ENCODE data around the gene SLC5A10. TPM values are rescaled to one million over a fixed set of nuclear protein-coding genes. Genes with fewer than 3 reads are reported as not detected.

SLC5A10 gene
- total RNA-seq, 2 experiments from 2014 or later, result not detected

GRCh38 chr17:18928628-18929125 lies 23.3 kb upstream of the SLC5A10 start:
- peaks cover 14% of the 10 kb centered on the region for H3K4me1 Mint-ChIP-seq
- ChIA-PET CTCF (no interaction called here), POLR2A (no interaction called here)
- no peaks in the 10 kb centered on the region for H3K9me3 Mint-ChIP-seq
- no peak overlapping the region for H3K27ac Mint-ChIP-seq
- H3K27me3 Mint-ChIP-seq, result peaks cover 2% of the 10 kb centered on the region
- DNase-seq, result no peak
- H3K36me3 Mint-ChIP-seq (ENCODE audit: low read depth), result peaks cover 27% of the 10 kb centered on the region
- H3K4me3 Mint-ChIP-seq, result no peak overlapping the region

GRCh38 chr17:18932360-18933055 lies 19.5 kb upstream of the SLC5A10 start:
- Mint-ChIP-seq H3K36me3 (ENCODE audit: low read depth) (peaks cover 21% of the 10 kb centered on the region), H3K9me3 (no peaks in the 10 kb centered on the region), H3K27ac (no peak overlapping the region), H3K4me3 (no peak overlapping the region), H3K27me3 (peaks cover 11% of the 10 kb centered on the region), H3K4me1 (peaks cover 8% of the 10 kb centered on the region)
- no peak for DNase-seq
- ChIA-PET CTCF (interaction anchor here (1.3 kb wide), 1 partner anchor 29 kb away, joined by 7 read pairs; no protein-coding TSS in a partner anchor), POLR2A (interaction anchor here (0.8 to 0.9 kb wide), 2 partner anchors 24 kb away, joined by 3 read pairs; no protein-coding TSS in a partner anchor)

- no peak for DNase-seq
- ChIA-PET CTCF (interaction anchor here (0.7 to 1.3 kb wide), 2 partner anchors 28 to 307 kb away, joined by 3 to 7 read pairs; no protein-coding TSS in a partner anchor), POLR2A (interaction anchor here (0.9 kb wide), 1 partner anchor 23 kb away, joined by 3 read pairs; no protein-coding TSS in a partner anchor)
- Mint-ChIP-seq H3K4me1 (peaks cover 8% of the 10 kb centered on the region), H3K4me3 (no peak overlapping the region), H3K27me3 (peaks cover 11% of the 10 kb centered on the region), H3K9me3 (no peaks in the 10 kb centered on the region), H3K27ac (no peak overlapping the region), H3K36me3 (ENCODE audit: low read depth) (peaks cover 19% of the 10 kb centered on the region)
Measured at GRCh38 chr17:18933102-18934058, 18.6 kb upstream of the SLC5A10 start.

- peaks cover 27% of the 10 kb centered on the region for H3K27me3 Mint-ChIP-seq
- POLR2A ChIA-PET, result no interaction called here
- H3K4me3 Mint-ChIP-seq, result no peak overlapping the region
- no peak for DNase-seq
- H3K4me1 Mint-ChIP-seq, result no peaks in the 10 kb centered on the region
- no peak overlapping the region for H3K27ac Mint-ChIP-seq
- no peaks in the 10 kb centered on the region for H3K36me3 Mint-ChIP-seq (ENCODE audit: low read depth)
- H3K9me3 Mint-ChIP-seq, result no peaks in the 10 kb centered on the region
- CTCF ChIA-PET, result interaction anchor here (0.8 to 1.1 kb wide), 3 partner anchors 11 to 29 kb away, joined by 3 to 4 read pairs (median 3); no protein-coding TSS in a partner anchor
Measured at GRCh38 chr17:18937981-18938691, 13.8 kb upstream of the SLC5A10 start.

GRCh38 chr17:18938692-18939023 lies 13.3 kb upstream of the SLC5A10 start:
- Mint-ChIP-seq H3K36me3 (ENCODE audit: low read depth) (no peaks in the 10 kb centered on the region), H3K4me3 (no peak overlapping the region), H3K27me3 (peaks cover 25% of the 10 kb centered on the region), H3K27ac (no peak overlapping the region), H3K9me3 (no peaks in the 10 kb centered on the region), H3K4me1 (no peaks in the 10 kb centered on the region)
- ChIA-PET CTCF (interaction anchor here (0.8 to 1.1 kb wide), 3 partner anchors 10 to 29 kb away, joined by 3 to 4 read pairs (median 3); no protein-coding TSS in a partner anchor), POLR2A (interaction anchor here (0.7 kb wide), 1 partner anchor 80 kb away, joined by 3 read pairs; no protein-coding TSS in a partner anchor)
- no peak for DNase-seq

- H3K9me3 Mint-ChIP-seq, result no peaks in the 10 kb centered on the region
- peaks cover 44% of the 10 kb centered on the region for H3K27me3 Mint-ChIP-seq
- H3K27ac Mint-ChIP-seq, result no peak overlapping the region
- H3K4me3 Mint-ChIP-seq, result no peak overlapping the region
- no peaks in the 10 kb centered on the region for H3K4me1 Mint-ChIP-seq
- POLR2A ChIA-PET, result no interaction called here
- H3K36me3 Mint-ChIP-seq (ENCODE audit: low read depth), result no peaks in the 10 kb centered on the region
- CTCF ChIA-PET, result interaction anchor here (0.6 kb wide), 1 partner anchor 29 kb away, joined by 3 read pairs; no protein-coding TSS in a partner anchor
- DNase-seq, result no peak
Measured at GRCh38 chr17:18944646-18945045, 7.3 kb upstream of the SLC5A10 start.

GRCh38 chr17:18946536-18946935 lies 5.4 kb upstream of the SLC5A10 start:
- ChIA-PET CTCF (interaction anchor here (0.8 kb wide), 1 partner anchor 14 kb away, joined by 4 read pairs; no protein-coding TSS in a partner anchor), POLR2A (interaction anchor here (0.8 kb wide), 1 partner anchor 8 kb away, joined by 3 read pairs; no protein-coding TSS in a partner anchor)
- no peak overlapping the region for H3K27ac Mint-ChIP-seq
- no peak for DNase-seq
- no peak overlapping the region for H3K4me3 Mint-ChIP-seq
- H3K9me3 Mint-ChIP-seq, result no peaks in the 10 kb centered on the region
- no peaks in the 10 kb centered on the region for H3K4me1 Mint-ChIP-seq
- peaks cover 46% of the 10 kb centered on the region for H3K27me3 Mint-ChIP-seq
- no peaks in the 10 kb centered on the region for H3K36me3 Mint-ChIP-seq (ENCODE audit: low read depth)

- Mint-ChIP-seq H3K27ac (no peak overlapping the region), H3K27me3 (peaks cover 42% of the 10 kb centered on the region), H3K36me3 (ENCODE audit: low read depth) (no peaks in the 10 kb centered on the region), H3K9me3 (no peaks in the 10 kb centered on the region), H3K4me1 (no peaks in the 10 kb centered on the region), H3K4me3 (no peak overlapping the region)
- POLR2A ChIA-PET, result no interaction called here
- DNase-seq, result no peak
- CTCF ChIA-PET, result interaction anchor here (0.5 kb wide), 1 partner anchor 13 kb away, joined by 3 read pairs; no protein-coding TSS in a partner anchor
Measured at GRCh38 chr17:18947866-18948265, 4.1 kb upstream of the SLC5A10 start.

- POLR2A ChIA-PET, result interaction anchor here (1.2 kb wide), 1 partner anchor 90 kb away, joined by 3 read pairs; no protein-coding TSS in a partner anchor
Measured at GRCh38 chr17:18948476-18949006, 3.4 kb upstream of the SLC5A10 start.

GRCh38 chr17:18949566-18949965 lies 2.4 kb upstream of the SLC5A10 start:
- H3K4me1 Mint-ChIP-seq, result peaks cover 4% of the 10 kb centered on the region
- H3K27me3 Mint-ChIP-seq, result peaks cover 39% of the 10 kb centered on the region
- H3K27ac Mint-ChIP-seq, result no peak overlapping the region
- POLR2A ChIA-PET, result interaction anchor here (1.2 kb wide), 1 partner anchor 91 kb away, joined by 3 read pairs; no protein-coding TSS in a partner anchor
- no peaks in the 10 kb centered on the region for H3K9me3 Mint-ChIP-seq
- DNase-seq, result no peak
- H3K4me3 Mint-ChIP-seq, result no peak overlapping the region
- no peaks in the 10 kb centered on the region for H3K36me3 Mint-ChIP-seq (ENCODE audit: low read depth)
- CTCF ChIA-PET, result interaction anchor here (1.2 to 1.3 kb wide), 2 partner anchors 11 kb away, joined by 3 to 4 read pairs; no protein-coding TSS in a partner anchor

More at GRCh38 chr17:18948476-18949006, 3.4 kb upstream of the SLC5A10 start:
- H3K4me3 Mint-ChIP-seq, result no peak overlapping the region
- H3K27ac Mint-ChIP-seq, result no peak overlapping the region
- no peaks in the 10 kb centered on the region for H3K36me3 Mint-ChIP-seq (ENCODE audit: low read depth)
- no peaks in the 10 kb centered on the region for H3K9me3 Mint-ChIP-seq
- CTCF ChIA-PET, result interaction anchor here (1.2 to 1.3 kb wide), 2 partner anchors 10 to 12 kb away, joined by 3 to 4 read pairs; no protein-coding TSS in a partner anchor
- H3K27me3 Mint-ChIP-seq, result peaks cover 42% of the 10 kb centered on the region
- no peaks in the 10 kb centered on the region for H3K4me1 Mint-ChIP-seq
- no peak for DNase-seq

- Mint-ChIP-seq H3K4me3 (no peak overlapping the region), H3K36me3 (ENCODE audit: low read depth) (no peaks in the 10 kb centered on the region), H3K27me3 (peaks cover 35% of the 10 kb centered on the region), H3K9me3 (no peaks in the 10 kb centered on the region), H3K4me1 (peaks cover 8% of the 10 kb centered on the region), H3K27ac (no peak overlapping the region)
- CTCF ChIA-PET, result no interaction called here
- no peak for DNase-seq
- POLR2A ChIA-PET, result no interaction called here
Measured at GRCh38 chr17:18950346-18950745, 1.6 kb upstream of the SLC5A10 start.

Data from activated CD4-positive, alpha-beta memory T cell treated with anti-CD3 and anti-CD28 coated beads, Interleukin-2, amount 10 ng/mL, durations not matched to agents 7 days and 5 days (primary cell).